Psoas muscle (tissue), 8 donors: ENCODE data around the gene CDK14. TPM values are rescaled to one million over a fixed set of nuclear protein-coding genes. Genes with fewer than 3 reads are reported as not detected.
"Not testable (repeated sequence)": the region's sequence is repeated elsewhere in the genome, so short reads cannot be mapped to it uniquely, and the experiment has no call there.

Experiments
- ATAC-seq, 4 donors: fragments of 200-7000 bp; cut with Tn5 transposase; one replicate each; pipeline ENCODE4 v1.9.1; 2020; ENCODE audit warnings: moderate library complexity in 3 of 4, mild to moderate bottlenecking in 2 of 4
- DNase-seq, 2 donors: peaks; one replicate each; pipeline ENCODE4 v3.0.0-alpha.2; 2020
- H3K27ac ChIP-seq: fragments of 200-600 bp; one replicate; pipeline ENCODE4 v1.8.0; 2022
- H3K27me3 ChIP-seq, 3 donors: fragments of 200-600 bp in 1 of 3; one replicate each; pipeline versions ENCODE4 v1.6.1 to v1.8.0; 2013 to 2022; ENCODE audit warnings: low read length in 2 of 3, mild to moderate bottlenecking in 2 of 3, moderate library complexity in 1 of 3; ENCODE audit not compliant: insufficient read depth in 3 of 3
- H3K36me3 ChIP-seq, 2 donors: fragments of 200-600 bp in 1 of 2; one replicate each; pipeline versions ENCODE4 v1.6.1 to v1.8.0; 2013 to 2022; ENCODE audit warnings: low read depth in 1 of 2, mild to moderate bottlenecking in 1 of 2, moderate library complexity in 1 of 2; ENCODE audit not compliant: insufficient read depth in 1 of 2
- H3K4me1 ChIP-seq: fragments of 200-600 bp; one replicate; pipeline ENCODE4 v1.8.0; 2022
- H3K4me3 ChIP-seq: fragments of 200-600 bp; one replicate; pipeline ENCODE4 v1.8.0; 2022; ENCODE audit warnings: mild to moderate bottlenecking
- H3K9me3 ChIP-seq: fragments of 200-600 bp; one replicate; pipeline ENCODE4 v1.8.0; 2022
- WGBS, 3 donors: extraction: QIAGEN DNeasy Blood & Tissue Kit; methylation state at CpG; one replicate each; pipeline versions ENCODE4 v1.1.6 to v1.1.7; 2013; 5-methylcytosine and 5-hydroxymethylcytosine counted together
- intact Hi-C, 2 donors: fragments of 100-400 bp; cut with DNase I; formaldehyde crosslinking; loops; one replicate each; pipeline versions ENCODE4 v1.11.0 to v1.14.2; 2022
- polyA plus RNA-seq, 3 donors: library from polyadenylated mRNA; stranded (reverse); fragments of 200-250 nt; gene quantifications; one replicate each; pipeline ENCODE4 v1.2.3, GENCODE V29; 2013
- total RNA-seq, 4 donors: library from RNA; stranded (reverse); fragmentation: NEBNext Ultra II Directional in 2 of 4; extraction: Animal tissue kit (Norgen Biotek cat#: 25700) in 2 of 4; gene quantifications; one replicate each; pipeline versions ENCODE4 v1.2.1 to v1.2.4, GENCODE V29; 2021 to 2023
- TF ChIP-seq, protein P1 (sequence below): fragments of 200-600 bp; IDR thresholded peaks from one replicate; pipeline ENCODE4 v1.8.0; 2022; ENCODE audit warnings: antibody characterized with exemption
- donor health status: healthy with polysubstance abuse.
- donor health status: DM: no; HTN: no; CAD: no; lungs with moderate emphysema.
- donor health status: Bipolar disorder and iron deficiency.
- donor health status: healthy.
- donor health status: DM: yes; HTN: yes; CAD: no.
- donor health status: DM: no; HTN: no; CAD: no.
- donor health status: DM: no; HTN: no; CAD: no.
- donor health status: DM: yes; HTN: yes; CAD: no.

The CDK14 gene
- total and polyA plus RNA-seq, 7 donors, result 1.7 to 16.6 (median 10.6) TPM

- no peak overlapping the region for H3K4me3 ChIP-seq
- H3K27ac ChIP-seq, result no peak overlapping the region
- DNase-seq, result no peak
- 58 to 71% (median 62%) methylated on average over 9 of the region's 9 CpGs for WGBS, 3 donors
- TF ChIP-seq, protein P1, sequence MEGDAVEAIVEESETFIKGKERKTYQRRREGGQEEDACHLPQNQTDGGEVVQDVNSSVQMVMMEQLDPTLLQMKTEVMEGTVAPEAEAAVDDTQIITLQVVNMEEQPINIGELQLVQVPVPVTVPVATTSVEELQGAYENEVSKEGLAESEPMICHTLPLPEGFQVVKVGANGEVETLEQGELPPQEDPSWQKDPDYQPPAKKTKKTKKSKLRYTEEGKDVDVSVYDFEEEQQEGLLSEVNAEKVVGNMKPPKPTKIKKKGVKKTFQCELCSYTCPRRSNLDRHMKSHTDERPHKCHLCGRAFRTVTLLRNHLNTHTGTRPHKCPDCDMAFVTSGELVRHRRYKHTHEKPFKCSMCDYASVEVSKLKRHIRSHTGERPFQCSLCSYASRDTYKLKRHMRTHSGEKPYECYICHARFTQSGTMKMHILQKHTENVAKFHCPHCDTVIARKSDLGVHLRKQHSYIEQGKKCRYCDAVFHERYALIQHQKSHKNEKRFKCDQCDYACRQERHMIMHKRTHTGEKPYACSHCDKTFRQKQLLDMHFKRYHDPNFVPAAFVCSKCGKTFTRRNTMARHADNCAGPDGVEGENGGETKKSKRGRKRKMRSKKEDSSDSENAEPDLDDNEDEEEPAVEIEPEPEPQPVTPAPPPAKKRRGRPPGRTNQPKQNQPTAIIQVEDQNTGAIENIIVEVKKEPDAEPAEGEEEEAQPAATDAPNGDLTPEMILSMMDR, result no peak
- H3K27me3 ChIP-seq, result no peaks in the 10 kb centered on the region
- no peaks in the 10 kb centered on the region for H3K9me3 ChIP-seq
- intact Hi-C loops, result no loop called here
- peak in 3 of 4 donors; percentile 44 to 48 (median 47) for ATAC-seq
- no peaks in the 10 kb centered on the region for H3K36me3 ChIP-seq
- H3K4me1 ChIP-seq, result no peaks in the 10 kb centered on the region
Observed at GRCh38 chr7:91165006-91165845, 569.1 kb downstream of the CDK14 start.

DNA sequence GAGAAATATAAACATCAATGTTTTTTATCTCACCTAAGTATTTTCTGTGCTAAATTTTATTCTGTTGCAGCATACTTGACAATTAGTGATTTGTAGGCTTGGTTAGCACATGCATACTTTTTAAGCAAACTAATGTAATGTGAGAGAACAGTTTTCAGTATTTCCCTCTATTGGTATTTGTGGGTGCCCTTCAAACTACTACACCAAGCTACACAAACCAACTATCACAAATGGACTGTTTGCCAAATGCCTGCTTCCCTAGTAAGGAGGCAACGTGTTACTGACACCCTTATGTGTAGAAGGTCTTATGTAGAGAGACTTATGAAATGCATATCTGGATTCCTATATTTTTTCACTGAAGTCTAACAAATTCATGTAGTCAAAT is 569.7 kb downstream of the CDK14 start:
- Histone ChIP-seq H3K27ac (no peak overlapping the region), H3K36me3 (no peaks in the 10 kb centered on the region), H3K27me3 (no peaks in the 10 kb centered on the region), H3K9me3 (no peaks in the 10 kb centered on the region), H3K4me3 (no peak overlapping the region), H3K4me1 (no peaks in the 10 kb centered on the region)
- TF ChIP-seq, protein P1, result no peak
- no peak for DNase-seq
- no peak for ATAC-seq
- intact Hi-C loops, result no loop called here
- 68 to 81% (median 70%) methylated on average over 1 of the region's 1 CpG for WGBS, 3 donors

DNA sequence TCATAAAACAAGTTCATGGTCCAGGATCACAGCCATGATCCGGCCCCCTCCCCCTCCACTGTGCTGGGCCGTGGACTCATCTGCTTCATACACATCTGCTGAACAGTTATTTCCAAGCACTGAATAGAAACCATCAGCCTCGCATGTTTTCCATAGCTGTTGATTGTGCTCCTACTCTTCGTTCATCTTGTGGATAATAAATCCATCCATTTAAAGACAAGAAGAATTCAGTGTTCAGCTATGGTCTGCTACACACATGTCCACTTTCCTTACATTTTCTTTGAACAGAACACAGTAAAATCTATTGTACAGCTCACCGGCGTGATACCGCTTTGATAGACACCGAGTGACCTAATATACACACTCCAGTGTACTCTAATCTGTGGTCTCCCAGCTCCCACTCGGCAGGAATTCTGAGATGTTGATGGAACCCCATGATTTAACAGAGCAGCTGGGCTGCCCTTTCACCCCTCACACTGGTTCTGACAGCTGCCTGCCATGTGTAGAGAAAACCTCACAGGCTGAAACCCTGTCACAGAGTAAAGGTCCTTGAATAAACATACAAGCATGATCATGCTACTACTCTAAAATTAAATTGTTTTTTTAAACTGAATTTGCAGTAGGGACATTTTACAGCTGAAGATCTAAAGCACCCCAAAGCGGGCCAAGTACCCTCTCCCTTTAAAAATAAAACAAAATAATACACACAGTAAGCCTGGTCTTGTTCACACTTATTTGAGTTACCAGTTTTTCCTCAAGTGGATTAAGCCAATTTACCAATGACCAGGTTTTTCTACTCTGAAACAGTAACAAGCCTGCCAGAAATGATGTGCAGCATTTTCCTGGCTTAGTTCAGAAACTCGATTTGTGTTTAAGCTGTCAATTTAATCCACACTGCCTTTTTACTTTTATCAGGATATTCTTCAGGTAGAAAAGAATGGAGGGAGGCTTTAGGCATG is 573.0 kb downstream of the CDK14 start:
- WGBS, 3 donors, result 58 to 67% (median 61%) methylated on average over 11 of the region's 11 CpGs
- intact Hi-C loops, result no loop called here
- no peak for ATAC-seq

DNA sequence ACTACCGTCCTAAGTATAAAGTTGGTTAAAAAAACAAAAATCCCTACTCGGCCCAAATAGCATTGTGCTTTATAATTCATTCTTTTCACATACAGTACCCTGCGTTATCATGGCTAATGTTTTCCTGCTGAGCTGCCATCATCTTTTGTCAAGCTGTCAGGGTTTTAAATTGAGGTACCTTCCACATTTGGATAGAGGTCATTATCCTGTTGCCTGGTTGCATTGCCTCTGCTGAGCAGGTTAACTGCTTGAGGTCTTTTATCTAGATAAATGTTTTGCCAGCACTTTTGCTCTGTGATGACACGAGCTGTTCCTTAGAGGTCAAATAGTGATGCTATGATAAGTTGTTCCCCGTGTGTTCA is 573.7 kb downstream of the CDK14 start:
- TF ChIP-seq, protein P1, result no peak
- DNase-seq (no peak), ATAC-seq (no peak)
- no peaks in the 10 kb centered on the region for H3K9me3 ChIP-seq
- no peak overlapping the region for H3K27ac ChIP-seq
- no peaks in the 10 kb centered on the region for H3K36me3 ChIP-seq
- no peaks in the 10 kb centered on the region for H3K27me3 ChIP-seq
- H3K4me3 ChIP-seq, result no peak overlapping the region
- no peaks in the 10 kb centered on the region for H3K4me1 ChIP-seq
- WGBS, 3 donors, result 68 to 72% (median 68%) methylated on average over 5 of the region's 5 CpGs
- intact Hi-C loops, result no loop called here

More for the DNA sequence above, 573.0 kb downstream of the CDK14 start:
- Histone ChIP-seq H3K36me3 (no peaks in the 10 kb centered on the region), H3K9me3 (no peaks in the 10 kb centered on the region), H3K27ac (no peak overlapping the region), H3K4me1 (no peaks in the 10 kb centered on the region), H3K27me3 (no peaks in the 10 kb centered on the region), H3K4me3 (no peak overlapping the region)
- no peak for DNase-seq
- TF ChIP-seq, protein P1, result no peak

DNA sequence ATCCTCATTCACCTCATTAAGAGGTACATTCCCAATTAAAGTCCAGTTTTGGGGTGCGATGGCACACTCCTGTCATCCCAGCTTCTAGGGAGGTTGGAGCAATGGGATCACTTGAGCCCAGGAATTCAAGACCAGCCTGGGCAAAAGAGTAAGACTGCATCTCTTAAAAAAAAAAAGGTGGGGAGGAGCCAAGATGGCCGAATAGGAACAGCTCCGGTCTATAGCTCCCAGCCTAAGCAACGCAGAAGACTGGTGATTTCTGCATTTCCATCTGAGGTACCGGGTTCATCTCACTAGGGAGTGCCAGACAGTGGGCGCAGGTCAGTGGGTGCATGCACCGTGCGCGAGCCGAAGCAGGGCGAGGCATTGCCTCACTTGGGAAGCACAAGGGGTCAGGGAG is 577.1 kb downstream of the CDK14 start:
- H3K9me3 ChIP-seq, H3K27ac ChIP-seq, H3K27me3 ChIP-seq, ATAC-seq, H3K36me3 ChIP-seq, DNase-seq, H3K4me1 ChIP-seq, intact Hi-C loops, H3K4me3 ChIP-seq: not testable (repeated sequence)
- WGBS, 3 donors, result 97 to 100% (median 98%) methylated on average over 4 to 6 of the region's 11 CpGs
